WI38 (cell line): ENCODE results near the gene GSN.

Source experiments
- H3K4me3 ChIP-seq: 2 replicates; pipeline ENCODE4 v1.5.1; 2011; ENCODE audit warnings: low read depth, mild to moderate bottlenecking, control low read depth, low read length
- TF ChIP-seq, protein P1 (sequence below): IDR thresholded peaks from 2 replicates; pipeline ENCODE4 v1.5.1; 2012; ENCODE audit warnings: low read depth, mild to moderate bottlenecking, control low read depth, low read length

GSN gene

DNA sequence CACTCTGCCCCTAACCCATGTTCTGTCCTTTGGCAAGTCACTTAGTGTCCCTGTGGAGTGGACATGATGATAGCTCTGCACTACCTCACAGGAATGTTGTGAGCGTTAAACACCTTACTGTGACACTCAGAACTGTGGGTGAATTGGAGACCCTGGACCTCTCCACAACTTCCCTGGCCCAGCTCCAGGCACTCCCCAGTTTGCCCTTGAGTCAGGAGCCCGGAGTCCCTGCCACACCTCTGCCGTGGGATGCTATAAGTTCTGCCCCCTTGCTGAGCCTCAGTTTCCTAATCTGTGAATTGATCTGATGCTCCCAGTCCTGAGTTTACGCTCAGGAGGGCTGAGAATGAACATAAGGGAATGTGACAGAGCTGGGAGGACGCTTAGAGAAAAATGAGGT is 34.4 kb downstream of the GSN start:
- TF ChIP-seq, protein P1, sequence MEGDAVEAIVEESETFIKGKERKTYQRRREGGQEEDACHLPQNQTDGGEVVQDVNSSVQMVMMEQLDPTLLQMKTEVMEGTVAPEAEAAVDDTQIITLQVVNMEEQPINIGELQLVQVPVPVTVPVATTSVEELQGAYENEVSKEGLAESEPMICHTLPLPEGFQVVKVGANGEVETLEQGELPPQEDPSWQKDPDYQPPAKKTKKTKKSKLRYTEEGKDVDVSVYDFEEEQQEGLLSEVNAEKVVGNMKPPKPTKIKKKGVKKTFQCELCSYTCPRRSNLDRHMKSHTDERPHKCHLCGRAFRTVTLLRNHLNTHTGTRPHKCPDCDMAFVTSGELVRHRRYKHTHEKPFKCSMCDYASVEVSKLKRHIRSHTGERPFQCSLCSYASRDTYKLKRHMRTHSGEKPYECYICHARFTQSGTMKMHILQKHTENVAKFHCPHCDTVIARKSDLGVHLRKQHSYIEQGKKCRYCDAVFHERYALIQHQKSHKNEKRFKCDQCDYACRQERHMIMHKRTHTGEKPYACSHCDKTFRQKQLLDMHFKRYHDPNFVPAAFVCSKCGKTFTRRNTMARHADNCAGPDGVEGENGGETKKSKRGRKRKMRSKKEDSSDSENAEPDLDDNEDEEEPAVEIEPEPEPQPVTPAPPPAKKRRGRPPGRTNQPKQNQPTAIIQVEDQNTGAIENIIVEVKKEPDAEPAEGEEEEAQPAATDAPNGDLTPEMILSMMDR, result no peak
- no peak overlapping the region for H3K4me3 ChIP-seq

GRCh38 chr9:121302786-121303185 is 34.8 kb downstream of the GSN start:
- H3K4me3 ChIP-seq, result no peak overlapping the region
- TF ChIP-seq, protein P1, result no peak

- TF ChIP-seq, protein P1, result no peak
- H3K4me3 ChIP-seq, result no peak overlapping the region
Observed at GRCh38 chr9:121303456-121304451, 35.8 kb downstream of the GSN start.

DNA sequence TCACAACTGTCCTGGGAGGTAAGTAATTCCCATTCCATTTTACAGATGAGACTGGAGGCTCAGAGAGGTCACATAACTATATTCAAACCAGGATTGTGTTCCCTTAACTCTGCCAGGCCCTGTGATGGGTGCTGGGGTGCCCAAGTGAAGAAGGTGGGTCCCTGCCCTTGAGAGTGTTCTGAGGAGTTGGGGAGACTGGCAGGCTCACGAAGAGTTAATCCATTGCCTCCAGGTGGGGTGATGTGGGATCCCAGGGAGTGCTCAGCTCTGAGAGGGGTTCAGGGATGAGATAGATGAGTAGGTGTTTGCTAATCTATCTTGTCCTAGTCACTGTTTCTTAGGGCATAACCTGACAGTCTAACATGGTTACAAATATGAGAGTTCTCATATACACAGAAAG is 36.7 kb downstream of the GSN start:
- no peak overlapping the region for H3K4me3 ChIP-seq
- TF ChIP-seq, protein P1, result no peak

- TF ChIP-seq, protein P1, result no peak
- H3K4me3 ChIP-seq, result no peak overlapping the region
Observed at GRCh38 chr9:121305269-121305994, 37.5 kb downstream of the GSN start.

DNA sequence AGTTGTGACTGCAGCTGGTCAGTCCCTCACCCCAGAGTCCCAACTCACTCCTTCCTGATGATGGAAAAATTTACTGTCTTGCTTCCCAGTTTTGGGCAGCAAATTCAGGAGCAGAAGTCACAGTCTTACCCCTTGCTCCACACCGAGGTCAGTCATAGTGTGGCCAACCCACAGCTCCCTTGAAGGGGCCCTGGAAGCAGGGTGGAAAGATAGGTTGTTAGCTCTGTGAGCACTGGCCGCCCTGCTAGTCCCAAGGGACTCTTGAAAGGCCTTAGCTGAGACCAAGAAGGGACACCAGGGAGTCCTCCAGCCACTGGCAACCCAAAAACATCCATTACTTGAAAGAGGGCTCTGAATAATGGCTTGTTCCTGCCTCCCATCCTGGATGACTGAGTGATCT is 40.0 kb downstream of the GSN start:
- TF ChIP-seq, protein P1, result no peak
- H3K4me3 ChIP-seq, result no peak overlapping the region

DNA sequence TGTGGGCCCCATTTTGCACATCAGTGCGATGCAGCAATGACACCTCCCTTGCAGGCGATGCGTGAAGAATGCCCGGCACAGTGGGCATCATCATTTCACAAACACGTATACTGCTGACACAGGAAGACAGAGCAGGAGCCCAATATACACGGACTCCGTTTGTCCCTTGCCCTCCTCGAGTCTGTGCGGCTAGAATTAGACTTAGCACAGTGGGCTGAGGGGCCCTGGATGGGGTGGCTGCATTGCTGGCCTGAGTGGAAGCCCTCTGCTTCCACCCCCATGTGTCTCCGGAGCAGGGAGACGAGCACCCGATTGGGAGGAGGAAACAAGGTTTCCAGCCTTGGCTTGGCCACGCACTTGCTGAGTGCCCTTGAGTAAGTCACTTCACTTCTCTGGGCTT is 40.8 kb downstream of the GSN start:
- TF ChIP-seq, protein P1, result no peak

More for the DNA sequence above, 40.8 kb downstream of the GSN start:
- H3K4me3 ChIP-seq, result no peak overlapping the region
